BLaER1 (cell line): ENCODE data around the gene PCDHGB1.
"Not testable (repeated sequence)": the region's sequence is repeated elsewhere in the genome, so short reads cannot be mapped to it uniquely, and the experiment has no call there.

Experiments used
- H3K27ac ChIP-seq: shearing (Covaris generic); formaldehyde crosslinking; 2 replicates; pipeline ENCODE4 v1.8.1; 2022
- H3K27me3 ChIP-seq: shearing (Covaris generic); formaldehyde crosslinking; 2 replicates; pipeline ENCODE4 v1.8.1; 2022
- H3K36me3 ChIP-seq: shearing (Covaris generic); formaldehyde crosslinking; 2 replicates; pipeline ENCODE4 v1.8.1; 2022
- H3K4me1 ChIP-seq: shearing (Covaris generic); formaldehyde crosslinking; 2 replicates; pipeline ENCODE4 v1.8.1; 2022
- H3K4me2 ChIP-seq: shearing (Covaris generic); formaldehyde crosslinking; 2 replicates; pipeline ENCODE4 v1.8.1; 2022
- H3K4me3 ChIP-seq: shearing (Covaris generic); formaldehyde crosslinking; 2 replicates; pipeline ENCODE4 v1.8.1; 2022
- H3K9ac ChIP-seq: shearing (Covaris generic); formaldehyde crosslinking; 2 replicates; pipeline ENCODE4 v1.8.1; 2022
- H3K9me3 ChIP-seq: shearing (Covaris generic); formaldehyde crosslinking; 2 replicates; pipeline ENCODE4 v1.8.1; 2022
- H4K20me1 ChIP-seq: shearing (Covaris generic); formaldehyde crosslinking; 2 replicates; pipeline ENCODE4 v1.8.1; 2022
- Cebpa-rat ChIP-seq: shearing (Covaris generic); IDR thresholded peaks from 2 replicates; pipeline ENCODE4 v1.8.1; 2022

The PCDHGB1 gene

GRCh38 chr5:141362719-141363118 lies 12.8 kb downstream of the PCDHGB1 start:
- H3K4me1 ChIP-seq: no peaks in the 10 kb centered on the region
- no peak overlapping the region for H3K4me3 ChIP-seq
- H3K27me3 ChIP-seq: no peaks in the 10 kb centered on the region
- H3K36me3 ChIP-seq: no peaks in the 10 kb centered on the region
- peaks cover 74% of the 10 kb centered on the region for H3K9me3 ChIP-seq
- no peaks in the 10 kb centered on the region for H4K20me1 ChIP-seq
- TF ChIP-seq Cebpa-rat: no peak
- no peak overlapping the region for H3K9ac ChIP-seq
- no peak overlapping the region for H3K4me2 ChIP-seq
- H3K27ac ChIP-seq: no peak overlapping the region

GRCh38 chr5:141363952-141364660 lies 14.2 kb downstream of the PCDHGB1 start, which contains the start of gene PCDHGA5:
TSS of gene PCDHGA5 (plus strand) at chr5:141364162. CDS start at chr5:141364331, 169 bp downstream.
- Histone ChIP-seq H3K4me3 (no peak within 1 kb of the TSS), H3K4me2 (no peak within 1 kb of the TSS), H3K27ac (no peak within 1 kb of the TSS), H4K20me1 (no peaks in the 10 kb centered on the region), H3K27me3 (no peaks in the 10 kb centered on the region), H3K36me3 (no peaks in the 10 kb centered on the region), H3K9ac (no peak within 1 kb of the TSS), H3K4me1 (no peaks in the 10 kb centered on the region), H3K9me3 (peaks cover 74% of the 10 kb centered on the region)
- no peak for TF ChIP-seq Cebpa-rat

- Histone ChIP-seq H3K4me1 (no peaks in the 10 kb centered on the region), H3K4me3 (no peak overlapping the region), H3K27ac (no peak overlapping the region), H4K20me1 (no peaks in the 10 kb centered on the region), H3K4me2 (no peak overlapping the region), H3K36me3 (no peaks in the 10 kb centered on the region), H3K27me3 (no peaks in the 10 kb centered on the region), H3K9me3 (peaks cover 71% of the 10 kb centered on the region), H3K9ac (no peak overlapping the region)
- TF ChIP-seq Cebpa-rat: no peak
Measured at GRCh38 chr5:141366016-141366896, 16.4 kb downstream of the PCDHGB1 start.

- Histone ChIP-seq H3K27me3 (no peaks in the 10 kb centered on the region), H3K4me2 (no peak within 1 kb of the TSS), H3K4me1 (no peaks in the 10 kb centered on the region), H3K9ac (no peak within 1 kb of the TSS), H4K20me1 (no peaks in the 10 kb centered on the region), H3K36me3 (0 out of 2 replicates have a peak, but pooled peaks cover 7% of the 10 kb centered on the region), H3K27ac (no peak within 1 kb of the TSS), H3K9me3 (peaks cover 71% of the 10 kb centered on the region), H3K4me3 (no peak within 1 kb of the TSS)
- TF ChIP-seq Cebpa-rat: no peak
Measured at GRCh38 chr5:141369994-141370848, 20.3 kb downstream of the PCDHGB1 start, which contains the start of gene PCDHGB3. TSS of gene PCDHGB3 (plus strand) at chr5:141370242. CDS start at chr5:141370395, 153 bp downstream.

- Histone ChIP-seq H3K9me3 (peaks cover 69% of the 10 kb centered on the region), H3K36me3 (0 out of 2 replicates have a peak, but pooled peaks cover 7% of the 10 kb centered on the region), H3K4me2 (no peak overlapping the region), H3K4me3 (no peak overlapping the region), H4K20me1 (no peaks in the 10 kb centered on the region), H3K27ac (no peak overlapping the region), H3K9ac (no peak overlapping the region), H3K27me3 (no peaks in the 10 kb centered on the region), H3K4me1 (no peaks in the 10 kb centered on the region)
- TF ChIP-seq Cebpa-rat: no peak
Measured at GRCh38 chr5:141371572-141372475, 21.9 kb downstream of the PCDHGB1 start.

- H3K4me3 ChIP-seq: no peak within 1 kb of the TSS
- peaks cover 73% of the 10 kb centered on the region for H3K9me3 ChIP-seq
Measured at GRCh38 chr5:141373673-141374317, 23.9 kb downstream of the PCDHGB1 start, which contains the start of gene PCDHGA6. TSS of gene PCDHGA6 (plus strand) at chr5:141373891. CDS start at chr5:141374084, 193 bp downstream.

GRCh38 chr5:141374627-141375026 lies 24.7 kb downstream of the PCDHGB1 start:
- H3K36me3 ChIP-seq: 0 out of 2 replicates have a peak, but pooled peaks cover 7% of the 10 kb centered on the region
- H3K4me2 ChIP-seq: no peak overlapping the region
- H3K4me1 ChIP-seq: no peaks in the 10 kb centered on the region
- H3K4me3 ChIP-seq: no peak overlapping the region
- no peaks in the 10 kb centered on the region for H3K27me3 ChIP-seq
- H3K27ac ChIP-seq: no peak overlapping the region
- no peak overlapping the region for H3K9ac ChIP-seq
- TF ChIP-seq Cebpa-rat: no peak
- peaks cover 73% of the 10 kb centered on the region for H3K9me3 ChIP-seq
- H4K20me1 ChIP-seq: no peaks in the 10 kb centered on the region

More at GRCh38 chr5:141373673-141374317, 23.9 kb downstream of the PCDHGB1 start, which contains the start of gene PCDHGA6:
- Histone ChIP-seq H3K9ac (no peak within 1 kb of the TSS), H3K27ac (no peak within 1 kb of the TSS), H3K4me1 (no peaks in the 10 kb centered on the region), H3K27me3 (no peaks in the 10 kb centered on the region), H3K4me2 (no peak within 1 kb of the TSS), H4K20me1 (no peaks in the 10 kb centered on the region), H3K36me3 (0 out of 2 replicates have a peak, but pooled peaks cover 7% of the 10 kb centered on the region)
- no peak for TF ChIP-seq Cebpa-rat

- H3K9me3 ChIP-seq: peaks cover 65% of the 10 kb centered on the region
- H3K4me2 ChIP-seq, H3K27me3 ChIP-seq, H3K4me3 ChIP-seq, H4K20me1 ChIP-seq, H3K27ac ChIP-seq, H3K36me3 ChIP-seq, H3K9ac ChIP-seq, H3K4me1 ChIP-seq: not testable (repeated sequence)
Measured at GRCh38 chr5:141375444-141376155, 25.7 kb downstream of the PCDHGB1 start.
